PFSK-1 (cell line): ENCODE data around the gene CYB5B.

Source experiments
- POLR2AphosphoS5 ChIP-seq: IDR thresholded peaks from 2 replicates; pipeline ENCODE4 v1.6.1; 2012; ENCODE audit warnings: low read depth, mild to moderate bottlenecking, control low read depth, low read length, moderate library complexity
- REST ChIP-seq, 2 experiments: IDR thresholded peaks; 2 replicates each; pipeline versions ENCODE4 v1.6.1 to v1.8.0; 2011 to 2012; ENCODE audit warnings: low read depth in 2 of 2, low read length in 2 of 2, control low read depth in 1 of 2, inconsistent platforms in 1 of 2, mild to moderate bottlenecking in 1 of 2, moderate library complexity in 1 of 2; ENCODE audit not compliant: insufficient read depth in 1 of 2
- SIN3A ChIP-seq: IDR thresholded peaks from 2 replicates; pipeline ENCODE4 v1.6.1; 2012; ENCODE audit warnings: mild to moderate bottlenecking, low read length, moderate library complexity, borderline replicate concordance; ENCODE audit not compliant: insufficient read depth
- TAF1 ChIP-seq: IDR thresholded peaks from 2 replicates; pipeline ENCODE4 v1.6.1; 2012; ENCODE audit warnings: low read length, control low read depth, borderline replicate concordance; ENCODE audit not compliant: insufficient read depth

GRCh38 chr16:69424053-69424934 lies at the start of gene CYB5B:
- 0 out of 2 replicates have a peak, but pooled peaks have one; percentile 26 for TF ChIP-seq TAF1
- no peak for TF ChIP-seq SIN3A
- TF ChIP-seq POLR2AphosphoS5, result peak; percentile 80; the same call in 1 of the 2 replicates
- TF ChIP-seq REST (IDR thresholded peaks at IDR 0.05; ENCODE audit: insufficient read depth in 1 of 2, low read depth in 2 of 2, low read length in 2 of 2), result no peak
